Fibroblast of skin of left quadriceps (primary cell): ENCODE results near the gene GSTM1.
"Not testable (repeated sequence)": the region's sequence is repeated elsewhere in the genome, so short reads cannot be mapped to it uniquely, and the experiment has no call there.

ENCODE experiments used
- DNase-seq, 2 experiments: peaks; one replicate each; pipeline ENCODE4 v3.0.0-alpha.2; 2013; ENCODE audit warnings: low read depth in 2 of 2

GSTM1 gene

GRCh38 chr1:109697066-109697465 is 9.4 kb downstream of the GSTM1 start:
- DNase-seq, result no peak

DNA sequence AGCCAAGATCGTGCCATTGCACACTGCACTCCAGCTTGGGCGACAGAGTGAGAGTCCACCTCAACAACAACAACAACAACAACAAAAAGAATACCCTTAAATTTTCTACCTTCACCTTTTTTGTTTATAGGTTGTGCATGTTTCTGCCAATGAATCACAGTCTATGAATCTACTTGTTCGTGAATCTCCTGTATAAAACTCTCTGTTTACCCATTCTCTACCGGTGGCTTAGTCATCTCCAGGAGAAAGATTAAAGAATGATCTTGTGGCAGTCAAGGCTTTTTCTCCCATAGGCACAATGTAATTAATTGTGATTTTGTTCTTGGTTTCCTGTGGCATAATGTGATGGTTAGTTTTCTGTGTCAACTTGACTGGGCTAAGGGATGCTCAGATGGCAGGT is 10.2 kb downstream of the GSTM1 start:
- DNase-seq, result not testable (repeated sequence)

DNA sequence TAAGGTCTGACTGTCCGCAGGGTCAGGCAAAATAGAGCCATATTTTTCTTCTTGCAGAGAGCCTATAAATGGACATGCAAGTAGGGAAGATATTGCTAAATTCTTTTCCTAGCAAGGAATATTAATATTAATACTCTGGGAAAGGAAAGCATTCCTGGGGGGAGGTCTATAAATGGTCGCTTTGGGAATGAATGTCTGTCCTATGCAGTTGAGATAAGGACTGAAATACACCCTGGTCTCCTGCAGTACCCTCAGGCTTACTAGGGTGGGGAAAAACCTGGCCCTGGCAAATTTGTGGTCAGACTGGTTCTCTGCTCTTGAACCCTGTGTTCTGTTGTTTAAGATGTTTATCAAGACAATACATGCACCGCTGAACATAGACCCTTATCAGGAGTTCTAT is 15.3 kb downstream of the GSTM1 start:
- not testable (repeated sequence) for DNase-seq

DNA sequence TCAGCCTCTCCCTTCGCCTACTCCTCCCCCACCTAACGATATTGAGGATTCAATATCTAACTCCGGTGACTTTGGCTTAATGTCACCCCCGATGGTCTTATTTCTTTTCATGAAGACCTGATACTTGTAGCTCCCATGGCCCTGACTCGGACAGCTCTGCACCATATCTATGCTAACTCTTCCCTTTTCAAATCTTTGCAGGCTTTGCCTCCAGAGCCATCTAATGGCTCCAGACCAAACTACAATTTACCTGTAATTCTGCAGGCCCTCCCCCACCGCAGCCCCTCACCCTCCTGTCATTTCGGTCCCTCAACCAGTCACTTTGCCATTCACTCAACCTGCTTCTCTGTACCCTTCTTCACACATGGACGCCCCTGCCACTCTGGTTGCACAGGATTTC is 16.6 kb downstream of the GSTM1 start:
- no peak for DNase-seq

- no peak for DNase-seq
Observed at GRCh38 chr1:109705411-109705810, 17.8 kb downstream of the GSTM1 start.

GRCh38 chr1:109708949-109709348 is 21.3 kb downstream of the GSTM1 start:
- not testable (repeated sequence) for DNase-seq

- not testable (repeated sequence) for DNase-seq
Observed at GRCh38 chr1:109709822-109710221, 22.2 kb downstream of the GSTM1 start.

- not testable (repeated sequence) for DNase-seq
Observed at GRCh38 chr1:109711593-109712320, 24.1 kb downstream of the GSTM1 start, which contains the start of gene GSTM5. Gene GSTM5 (plus strand): TSS chr1:109712251. CDS start chr1:109712313, 62 bp downstream.

DNA sequence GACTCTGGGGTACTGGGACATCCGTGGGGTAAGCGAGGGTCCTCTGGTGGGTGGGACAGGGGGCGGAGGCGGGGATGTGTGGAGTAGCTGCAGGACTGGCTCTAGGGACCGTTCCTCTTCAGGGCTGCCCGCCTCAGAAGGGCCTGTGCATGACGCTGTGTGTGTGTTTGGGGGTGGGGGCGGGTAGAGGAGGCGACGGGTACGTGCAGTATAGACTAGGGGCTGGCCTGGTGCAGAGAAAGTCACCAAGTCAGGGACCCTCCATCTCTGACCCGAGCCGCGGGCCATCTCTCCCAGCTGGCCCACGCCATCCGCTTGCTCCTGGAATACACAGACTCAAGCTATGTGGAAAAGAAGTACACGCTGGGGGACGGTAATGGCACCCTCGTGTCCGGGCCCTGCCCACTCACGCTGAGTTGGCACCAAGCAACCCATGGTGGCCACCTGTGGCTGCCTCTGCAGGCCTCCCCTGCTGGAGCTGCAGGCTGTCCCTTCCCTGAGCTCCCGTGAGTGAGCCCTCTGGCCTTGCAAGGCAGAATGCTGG is 24.8 kb downstream of the GSTM1 start:
- no peak for DNase-seq

- DNase-seq, result no peak
Observed at GRCh38 chr1:109713636-109714035, 26.0 kb downstream of the GSTM1 start.

GRCh38 chr1:109714661-109715372 is 27.2 kb downstream of the GSTM1 start:
- no peak for DNase-seq

- no peak for DNase-seq
Observed at GRCh38 chr1:109716121-109716520, 28.5 kb downstream of the GSTM1 start.

GRCh38 chr1:109716570-109717090 is 29.0 kb downstream of the GSTM1 start:
- no peak for DNase-seq

GRCh38 chr1:109717729-109718128 is 30.1 kb downstream of the GSTM1 start:
- DNase-seq, result no peak

DNA sequence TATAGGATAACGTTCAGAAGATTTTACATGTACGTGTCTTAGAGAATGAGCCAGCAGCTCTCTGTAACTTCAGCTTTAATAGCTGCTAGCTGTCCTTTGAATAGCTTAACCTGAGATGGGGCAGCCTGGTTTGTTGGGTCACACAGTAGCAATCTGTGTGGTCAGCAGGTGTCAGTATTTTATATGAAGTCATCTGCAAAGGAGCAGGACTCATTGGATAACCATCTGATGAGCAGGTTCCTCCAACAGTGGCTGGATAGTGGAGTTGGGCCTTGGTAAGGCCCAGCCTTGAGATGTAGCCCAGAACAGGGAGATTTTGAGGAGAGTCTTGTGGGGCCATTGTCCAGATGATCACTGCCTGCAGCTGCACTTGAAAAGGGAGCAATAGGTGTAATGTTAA is 30.9 kb downstream of the GSTM1 start:
- no peak for DNase-seq

DNA sequence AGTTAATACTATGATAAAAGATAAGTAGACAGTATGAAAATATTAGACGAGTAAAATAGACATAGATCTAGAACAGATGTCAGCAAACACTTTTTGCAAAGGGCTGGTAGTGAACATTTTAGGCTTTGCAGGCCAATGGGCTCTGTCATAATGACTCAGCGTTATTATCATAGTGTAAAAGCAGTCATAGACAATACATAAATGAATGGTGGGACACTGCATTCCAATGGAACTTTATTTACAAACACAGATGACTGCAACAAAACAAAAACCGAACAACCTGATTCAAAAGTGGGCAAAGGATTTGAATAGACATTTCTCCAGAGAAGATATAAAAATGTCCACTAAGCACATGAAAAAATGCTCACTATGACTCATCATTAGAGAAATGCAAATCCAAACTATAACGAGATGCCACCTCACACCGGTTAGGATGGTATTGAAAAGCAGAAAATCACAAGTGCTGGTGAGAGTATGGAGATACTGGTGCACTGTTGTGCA is 31.8 kb downstream of the GSTM1 start:
- peak in 1 of 2 experiments; percentile 18 for DNase-seq

DNA sequence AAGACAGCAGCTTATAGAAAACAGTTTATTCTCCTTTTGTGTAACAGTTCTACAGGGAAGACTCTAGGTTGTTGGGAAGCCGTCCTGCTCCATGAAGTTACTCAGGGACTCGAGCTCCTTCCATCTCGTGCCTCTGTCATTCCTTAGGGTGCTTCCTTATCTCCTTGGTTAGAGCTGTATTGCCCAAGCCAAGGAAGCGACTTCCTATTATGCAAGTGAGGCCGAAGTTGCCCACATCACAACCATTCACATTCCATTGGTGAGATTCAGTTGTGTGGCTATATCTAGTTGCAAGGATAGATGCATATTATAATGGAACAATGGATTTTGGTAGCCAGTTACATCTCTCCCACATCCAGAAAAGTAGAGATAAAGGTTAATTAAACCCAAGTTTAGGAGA is 33.4 kb downstream of the GSTM1 start:
- no peak for DNase-seq

DNA sequence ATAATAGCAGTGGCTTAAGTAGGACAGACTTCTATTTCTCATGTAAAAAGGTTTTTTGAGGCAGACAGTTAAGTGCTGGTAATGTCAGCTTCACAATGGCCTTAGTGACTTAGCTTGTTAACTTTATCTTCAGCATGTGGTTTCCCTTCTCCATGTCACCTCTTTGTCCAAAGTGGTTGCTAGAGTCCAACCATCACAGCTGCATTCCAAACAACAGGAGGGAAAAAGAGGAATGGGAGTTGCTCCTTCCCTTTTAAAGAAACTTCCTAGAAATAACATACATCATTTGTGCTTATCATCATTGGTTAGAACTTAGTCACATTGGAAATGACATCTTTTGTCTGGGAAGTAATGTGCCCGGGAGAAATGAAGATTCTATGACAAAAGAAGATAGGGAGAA is 34.4 kb downstream of the GSTM1 start:
- no peak for DNase-seq

- no peak for DNase-seq
Observed at GRCh38 chr1:109722908-109723691, 35.5 kb downstream of the GSTM1 start.

DNA sequence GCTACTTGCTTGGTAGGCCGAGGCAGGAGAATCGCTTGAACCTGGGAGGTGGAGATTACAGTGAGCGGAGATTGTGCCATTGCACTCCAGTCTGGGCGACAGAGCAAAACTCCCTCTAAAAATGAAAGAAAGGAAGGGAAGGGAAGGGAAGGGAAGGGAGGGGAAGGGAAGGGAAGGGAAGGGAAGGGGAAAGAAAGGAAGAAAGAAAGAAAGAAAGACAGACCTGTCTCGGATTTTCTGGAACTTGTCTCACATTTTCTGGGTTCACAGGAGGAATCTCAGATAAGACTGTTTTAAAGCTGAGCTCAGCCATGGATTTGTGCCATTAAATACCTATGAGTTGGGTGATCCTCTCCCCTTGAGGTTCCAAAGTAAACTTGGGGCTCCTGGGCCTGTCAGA is 37.3 kb downstream of the GSTM1 start:
- DNase-seq, result no peak

GRCh38 chr1:109725510-109725909 is 37.9 kb downstream of the GSTM1 start:
- DNase-seq, result no peak

GRCh38 chr1:109726007-109726406 is 38.4 kb downstream of the GSTM1 start:
- DNase-seq, result no peak
